OCI-LY1 (cell line): Measurements from ENCODE around the gene MTF2.

Experiments
- H2AFZ ChIP-seq: fragments of 200-600 bp; sonication (generic), shearing (Covaris generic); 2 replicates; pipeline ENCODE4 v1.6.0; 2014; ENCODE audit warnings: antibody characterized with exemption, mild to moderate bottlenecking, low read length
- H3F3A ChIP-seq: fragments of 200-600 bp; sonication (generic), shearing (Covaris generic); 2 replicates; pipeline ENCODE4 v1.6.0; 2014; ENCODE audit warnings: mild to moderate bottlenecking, antibody characterized with exemption, low read length, moderate library complexity; ENCODE audit not compliant: insufficient read depth
- H3K27ac ChIP-seq: fragments of 200-600 bp; sonication (generic); 2 replicates; pipeline ENCODE4 v1.5.1; 2014; ENCODE audit warnings: low read length, mixed run types, mild to moderate bottlenecking, low read depth; ENCODE audit not compliant: poor library complexity, severe bottlenecking
- H3K27me3 ChIP-seq: fragments of 200-600 bp; sonication (generic); 2 replicates; pipeline ENCODE4 v1.6.0; 2014; ENCODE audit warnings: antibody characterized with exemption, mild to moderate bottlenecking, low read length, moderate library complexity; ENCODE audit not compliant: insufficient read depth
- H3K36me3 ChIP-seq: fragments of 200-600 bp; sonication (generic); 2 replicates; pipeline ENCODE4 v1.6.1; 2014; ENCODE audit warnings: mild to moderate bottlenecking, antibody characterized with exemption, low read length, moderate library complexity, mixed read lengths; ENCODE audit not compliant: insufficient read depth
- H3K4me1 ChIP-seq: fragments of 200-600 bp; sonication (generic); 2 replicates; pipeline ENCODE4 v1.5.1; 2014; ENCODE audit warnings: mild to moderate bottlenecking, low read length, moderate library complexity; ENCODE audit not compliant: insufficient read depth, severe bottlenecking
- H3K4me2 ChIP-seq: fragments of 200-600 bp; sonication (generic), shearing (Covaris generic); 2 replicates; pipeline ENCODE4 v1.6.1; 2014; ENCODE audit warnings: low read length
- H3K4me3 ChIP-seq: fragments of 200-600 bp; sonication (generic); 2 replicates; pipeline ENCODE4 v1.5.1; 2014; ENCODE audit warnings: low read length, low read depth, mild to moderate bottlenecking, mixed read lengths; ENCODE audit not compliant: poor library complexity, severe bottlenecking
- H3K79me2 ChIP-seq: fragments of 200-600 bp; shearing (Covaris generic); 2 replicates; pipeline ENCODE4 v1.6.1; 2016; ENCODE audit warnings: mixed run types, low read length, mixed read lengths; ENCODE audit not compliant: insufficient read depth
- H3K9ac ChIP-seq: fragments of 200-600 bp; sonication (generic), shearing (Covaris generic); 2 replicates; pipeline ENCODE4 v1.6.1; 2014; ENCODE audit warnings: mild to moderate bottlenecking, low read length, mixed read lengths
- H3K9me2 ChIP-seq: fragments of 200-600 bp; sonication (generic), shearing (Covaris generic); 2 replicates; pipeline ENCODE4 v1.6.1; 2014; ENCODE audit warnings: low read depth, mild to moderate bottlenecking, low read length, mixed read lengths
- H3K9me3 ChIP-seq: fragments of 200-600 bp; shearing (Covaris generic); 2 replicates; pipeline ENCODE4 v1.6.1; 2014; ENCODE audit warnings: low read length, mixed read lengths
- H4K20me1 ChIP-seq: fragments of 200-600 bp; sonication (generic), shearing (Covaris generic); 2 replicates; pipeline ENCODE4 v1.6.0; 2016; ENCODE audit warnings: mild to moderate bottlenecking, low read length; ENCODE audit not compliant: insufficient read depth
- CTCF ChIP-seq: fragments of 200-600 bp; sonication (generic), shearing (Covaris generic); IDR thresholded peaks from 2 replicates; pipeline ENCODE4 v1.5.1; 2017; ENCODE audit warnings: mild to moderate bottlenecking, antibody characterized with exemption, low read length, moderate library complexity, mixed read lengths
- EZH2 ChIP-seq: fragments of 200-600 bp; sonication (generic), shearing (Covaris generic); IDR thresholded peaks from 2 replicates; pipeline ENCODE4 v1.8.0; 2017; ENCODE audit warnings: borderline replicate concordance, mixed run types, mild to moderate bottlenecking, antibody characterized with exemption, low read length, moderate library complexity, mixed read lengths

The MTF2 gene

DNA sequence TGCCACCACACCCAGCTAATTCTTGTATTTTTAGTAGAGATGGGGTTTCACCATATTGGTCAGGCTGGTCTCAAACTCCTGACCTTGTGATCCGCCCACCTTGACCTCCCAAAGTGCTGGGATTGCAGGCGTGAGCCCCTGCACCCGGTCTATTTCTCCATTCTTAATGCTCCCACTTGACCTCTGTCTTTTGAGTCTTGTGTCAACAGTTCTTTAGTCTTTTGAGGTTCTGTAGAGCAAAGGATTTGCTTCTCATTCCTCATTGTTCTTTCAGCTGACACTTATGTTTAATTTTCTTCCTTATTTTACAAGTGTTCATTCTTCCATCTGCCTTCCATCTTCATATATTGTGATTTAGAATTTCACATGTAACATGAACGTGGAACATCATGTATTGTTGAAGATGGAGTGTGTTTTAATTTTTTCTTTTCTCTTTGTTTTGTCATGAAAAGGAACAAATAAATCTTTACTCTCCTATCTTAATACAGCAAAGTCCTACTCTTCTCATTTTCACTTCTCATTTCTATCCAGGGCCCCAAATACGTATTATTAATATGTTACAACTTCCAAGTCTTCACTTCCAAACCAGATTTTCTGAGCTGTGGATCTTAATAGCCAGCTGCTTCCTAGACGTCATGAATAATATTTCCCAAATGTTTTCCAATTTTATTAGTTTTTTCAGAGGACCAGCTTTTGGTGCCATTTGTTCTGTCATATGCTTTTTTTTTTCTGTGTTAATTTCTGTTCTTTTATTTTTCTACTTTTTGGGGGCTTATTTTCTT lies 16.9 kb downstream of the MTF2 start:
- no peaks in the 10 kb centered on the region for H3K27me3 ChIP-seq
- no peak overlapping the region for H3K9ac ChIP-seq
- H3K4me1 ChIP-seq = peaks cover 8% of the 10 kb centered on the region
- TF ChIP-seq CTCF (no peak), EZH2 (no peak)
- no peak overlapping the region for H3K4me2 ChIP-seq
- H3K9me3 ChIP-seq = no peaks in the 10 kb centered on the region
- peaks cover 64% of the 10 kb centered on the region for H3K36me3 ChIP-seq
- H3K4me3 ChIP-seq = no peak overlapping the region
- H4K20me1 ChIP-seq = 0 out of 2 replicates have a peak, but pooled peaks cover 2% of the 10 kb centered on the region
- no peaks in the 10 kb centered on the region for H3F3A ChIP-seq
- H2AFZ ChIP-seq = no peak overlapping the region
- H3K27ac ChIP-seq = no peak overlapping the region
- H3K9me2 ChIP-seq = no peaks in the 10 kb centered on the region
- peaks cover 100% of the 10 kb centered on the region for H3K79me2 ChIP-seq

GRCh38 chr1:93102142-93102541 lies 23.1 kb downstream of the MTF2 start:
- Histone ChIP-seq H3K36me3 (peaks cover 81% of the 10 kb centered on the region), H3K27me3 (no peaks in the 10 kb centered on the region), H3K79me2 (peaks cover 97% of the 10 kb centered on the region), H3K4me1 (peaks cover 5% of the 10 kb centered on the region), H3K4me2 (no peak overlapping the region), H3K9ac (no peak overlapping the region), H3K4me3 (no peak overlapping the region), H3K9me2 (no peaks in the 10 kb centered on the region), H3K27ac (no peak overlapping the region), H2AFZ (no peak overlapping the region), H3F3A (no peaks in the 10 kb centered on the region), H4K20me1 (0 out of 2 replicates have a peak, but pooled peaks cover 2% of the 10 kb centered on the region), H3K9me3 (no peaks in the 10 kb centered on the region; the same call in 1 of the 2 replicates)
- no peak for TF ChIP-seq CTCF
- no peak for TF ChIP-seq EZH2

DNA sequence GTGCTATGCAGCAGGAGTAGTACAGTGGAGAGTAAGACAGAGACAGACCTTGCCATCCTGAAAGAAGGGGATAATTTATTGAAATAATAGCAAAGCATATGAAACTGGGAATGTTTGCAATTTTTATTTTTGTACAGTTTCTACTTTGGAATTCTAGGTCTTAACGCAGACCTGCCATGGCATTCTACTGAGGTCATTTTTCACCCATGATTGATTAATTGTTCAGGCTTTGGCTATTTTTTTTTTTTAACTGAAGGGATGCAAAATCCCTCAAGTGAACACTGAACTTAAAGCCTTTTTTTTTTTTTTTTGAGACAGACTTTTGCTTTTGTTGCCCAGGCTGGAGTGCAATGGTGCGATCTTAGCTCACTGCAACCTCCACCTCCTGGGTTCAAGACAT lies 27.1 kb downstream of the MTF2 start:
- Histone ChIP-seq H4K20me1 (no peaks in the 10 kb centered on the region), H3K27me3 (no peaks in the 10 kb centered on the region), H3F3A (no peaks in the 10 kb centered on the region), H3K4me2 (no peak overlapping the region), H3K9ac (no peak overlapping the region), H3K36me3 (peaks cover 88% of the 10 kb centered on the region), H3K4me3 (no peak overlapping the region), H3K79me2 (peaks cover 97% of the 10 kb centered on the region), H3K27ac (no peak overlapping the region), H3K9me2 (no peaks in the 10 kb centered on the region), H3K4me1 (peaks cover 18% of the 10 kb centered on the region), H3K9me3 (peaks cover 7% of the 10 kb centered on the region; the same call in 1 of the 2 replicates), H2AFZ (no peak overlapping the region)
- TF ChIP-seq CTCF = no peak
- no peak for TF ChIP-seq EZH2
